Smooth muscle cell (in vitro differentiated cells): ENCODE data around the gene ALPK3. TPM values are rescaled to one million over a fixed set of nuclear protein-coding genes. Genes with fewer than 3 reads are reported as not detected.

Experiments
- DNase-seq: peaks from one replicate; lab custom pipeline; 2025; ENCODE audit not compliant: unreplicated experiment; lab: John Stamatoyannopoulos, UW
- H2AFZ ChIP-seq: fragments of 200-600 bp; sonication (generic); 2 replicates; pipeline ENCODE4 v1.6.0; 2016; ENCODE audit warnings: antibody characterized with exemption, low read depth, mild to moderate bottlenecking
- H3F3A ChIP-seq: fragments of 200-600 bp; sonication (generic); 2 replicates; pipeline ENCODE4 v1.6.0; 2017; ENCODE audit warnings: antibody characterized with exemption, low read depth
- H3K27ac ChIP-seq: fragments of 200-600 bp; sonication (generic); 2 replicates; pipeline ENCODE4 v1.5.1; 2016; ENCODE audit warnings: low read depth, mild to moderate bottlenecking
- H3K27me3 ChIP-seq: fragments of 200-600 bp; sonication (generic); 2 replicates; pipeline ENCODE4 v1.6.1; 2016; ENCODE audit warnings: low read depth, mild to moderate bottlenecking
- H3K36me3 ChIP-seq: fragments of 200-600 bp; sonication (generic); 2 replicates; pipeline ENCODE4 v1.5.1; 2016; ENCODE audit warnings: low read depth
- H3K4me1 ChIP-seq: fragments of 200-600 bp; sonication (generic); 2 replicates; pipeline ENCODE4 v1.5.1; 2016; ENCODE audit warnings: low read depth
- H3K4me2 ChIP-seq: fragments of 200-600 bp; sonication (generic); 2 replicates; pipeline ENCODE4 v1.6.0; 2016; ENCODE audit warnings: mild to moderate bottlenecking
- H3K4me3 ChIP-seq: fragments of 200-600 bp; sonication (generic); 2 replicates; pipeline ENCODE4 v1.5.1; 2016; ENCODE audit warnings: mild to moderate bottlenecking
- H3K79me2 ChIP-seq: fragments of 200-600 bp; sonication (generic); 2 replicates; pipeline ENCODE4 v1.6.0; 2016; ENCODE audit warnings: low read depth, mild to moderate bottlenecking
- H3K9ac ChIP-seq: fragments of 200-600 bp; sonication (generic); 2 replicates; pipeline ENCODE4 v1.6.0; 2016; ENCODE audit warnings: low read depth
- H3K9me3 ChIP-seq: fragments of 200-600 bp; sonication (generic); replicated peaks from 2 replicates; pipeline ENCODE4 v1.5.1; 2016; ENCODE audit warnings: low read depth
- H4K20me1 ChIP-seq: fragments of 200-600 bp; sonication (generic); 2 replicates; pipeline ENCODE4 v1.6.0; 2016; ENCODE audit warnings: low read depth
- WGBS: methylation state at CpG from one replicate; pipeline ENCODE4 v1.1.7; 2016; ENCODE audit warnings: low lambda C conversion rate; 5-methylcytosine and 5-hydroxymethylcytosine counted together
- polyA plus RNA-seq: library from polyadenylated mRNA; unstranded; fragments of >200 nt; fragmentation: Nextera tagmentation; extraction: Ambion mirVana; gene quantifications from 2 replicates; pipeline ENCODE4 v1.2.1, GENCODE V29; 2016
- total RNA-seq: library from RNA; depleted of rRNA; stranded (reverse); fragments of >200 nt; gene quantifications from 2 replicates; pipeline ENCODE4 v1.2.3, GENCODE V29; 2014
- TF ChIP-seq, protein P1 (sequence below): fragments of 200-600 bp; sonication (generic); IDR thresholded peaks from 2 replicates; pipeline ENCODE4 v1.5.1; 2017; ENCODE audit warnings: borderline replicate concordance, mild to moderate bottlenecking, antibody characterized with exemption; ENCODE audit not compliant: insufficient read depth, poor library complexity, severe bottlenecking

Gene ALPK3
- total and polyA plus RNA-seq, 2 experiments from 2014 or later: 3.5 to 18.8 TPM

DNA sequence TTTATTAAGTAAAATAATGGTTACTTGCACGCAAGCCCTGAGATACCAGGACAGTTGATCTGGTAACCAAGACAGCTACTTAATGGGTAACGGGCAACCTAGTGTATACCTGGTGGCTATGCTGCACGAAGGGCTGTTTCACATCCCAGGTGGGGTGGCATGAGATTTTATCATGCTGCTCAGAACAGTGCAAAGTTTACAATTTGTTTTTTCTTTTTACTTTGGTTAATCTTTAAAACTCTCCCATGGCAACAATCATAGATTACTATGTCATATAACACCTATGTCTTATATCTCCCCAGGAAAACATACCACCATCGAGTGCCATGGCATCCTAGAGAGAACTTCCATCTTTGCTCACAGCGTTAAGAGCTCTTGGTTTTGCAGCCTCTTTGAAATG, 35.1 kb downstream of the ALPK3 start:
- Histone ChIP-seq H3K36me3 (no peaks in the 10 kb centered on the region), H3K4me2 (no peak overlapping the region), H3K9me3 (no peaks in the 10 kb centered on the region), H3K4me1 (no peaks in the 10 kb centered on the region), H4K20me1 (no peaks in the 10 kb centered on the region), H3K9ac (no peak overlapping the region), H2AFZ (no peak overlapping the region), H3K79me2 (no peaks in the 10 kb centered on the region), H3K27me3 (no peaks in the 10 kb centered on the region), H3K27ac (no peak overlapping the region), H3K4me3 (no peak overlapping the region), H3F3A (no peaks in the 10 kb centered on the region)
- WGBS: 90% methylated on average over 5 of the region's 5 CpGs
- DNase-seq: no peak
- TF ChIP-seq, protein P1, sequence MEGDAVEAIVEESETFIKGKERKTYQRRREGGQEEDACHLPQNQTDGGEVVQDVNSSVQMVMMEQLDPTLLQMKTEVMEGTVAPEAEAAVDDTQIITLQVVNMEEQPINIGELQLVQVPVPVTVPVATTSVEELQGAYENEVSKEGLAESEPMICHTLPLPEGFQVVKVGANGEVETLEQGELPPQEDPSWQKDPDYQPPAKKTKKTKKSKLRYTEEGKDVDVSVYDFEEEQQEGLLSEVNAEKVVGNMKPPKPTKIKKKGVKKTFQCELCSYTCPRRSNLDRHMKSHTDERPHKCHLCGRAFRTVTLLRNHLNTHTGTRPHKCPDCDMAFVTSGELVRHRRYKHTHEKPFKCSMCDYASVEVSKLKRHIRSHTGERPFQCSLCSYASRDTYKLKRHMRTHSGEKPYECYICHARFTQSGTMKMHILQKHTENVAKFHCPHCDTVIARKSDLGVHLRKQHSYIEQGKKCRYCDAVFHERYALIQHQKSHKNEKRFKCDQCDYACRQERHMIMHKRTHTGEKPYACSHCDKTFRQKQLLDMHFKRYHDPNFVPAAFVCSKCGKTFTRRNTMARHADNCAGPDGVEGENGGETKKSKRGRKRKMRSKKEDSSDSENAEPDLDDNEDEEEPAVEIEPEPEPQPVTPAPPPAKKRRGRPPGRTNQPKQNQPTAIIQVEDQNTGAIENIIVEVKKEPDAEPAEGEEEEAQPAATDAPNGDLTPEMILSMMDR: no peak

DNA sequence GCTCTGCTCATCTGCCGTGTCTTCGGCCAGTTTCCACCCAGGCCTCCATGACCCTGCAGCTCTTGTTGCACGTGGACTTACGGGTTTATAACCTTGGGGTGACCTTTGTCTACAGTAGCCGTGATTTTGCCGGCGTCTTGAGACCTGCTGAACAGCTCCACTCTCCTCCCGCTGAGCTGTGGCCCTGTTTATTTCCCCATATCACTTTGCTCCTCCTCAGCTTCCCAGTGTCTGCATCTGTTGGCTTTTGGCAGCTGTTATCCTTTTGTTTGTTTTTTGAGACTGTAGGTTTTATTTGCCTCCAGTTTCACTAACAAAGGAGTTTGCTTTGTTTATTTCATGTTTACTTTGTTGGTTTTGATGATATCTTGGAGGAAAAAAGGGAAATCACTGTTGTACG, 38.0 kb downstream of the ALPK3 start:
- no peak overlapping the region for H3K4me3 ChIP-seq
- H3F3A ChIP-seq: no peaks in the 10 kb centered on the region
- 83% methylated on average over 9 of the region's 9 CpGs for WGBS
- H3K4me1 ChIP-seq: no peaks in the 10 kb centered on the region
- TF ChIP-seq, protein P1: no peak
- H3K9me3 ChIP-seq: no peaks in the 10 kb centered on the region
- no peak overlapping the region for H3K27ac ChIP-seq
- H3K27me3 ChIP-seq: no peaks in the 10 kb centered on the region
- H3K79me2 ChIP-seq: no peaks in the 10 kb centered on the region
- no peak for DNase-seq
- H2AFZ ChIP-seq: no peak overlapping the region
- H4K20me1 ChIP-seq: no peaks in the 10 kb centered on the region
- H3K4me2 ChIP-seq: no peak overlapping the region
- H3K9ac ChIP-seq: no peak overlapping the region
- no peaks in the 10 kb centered on the region for H3K36me3 ChIP-seq

DNA sequence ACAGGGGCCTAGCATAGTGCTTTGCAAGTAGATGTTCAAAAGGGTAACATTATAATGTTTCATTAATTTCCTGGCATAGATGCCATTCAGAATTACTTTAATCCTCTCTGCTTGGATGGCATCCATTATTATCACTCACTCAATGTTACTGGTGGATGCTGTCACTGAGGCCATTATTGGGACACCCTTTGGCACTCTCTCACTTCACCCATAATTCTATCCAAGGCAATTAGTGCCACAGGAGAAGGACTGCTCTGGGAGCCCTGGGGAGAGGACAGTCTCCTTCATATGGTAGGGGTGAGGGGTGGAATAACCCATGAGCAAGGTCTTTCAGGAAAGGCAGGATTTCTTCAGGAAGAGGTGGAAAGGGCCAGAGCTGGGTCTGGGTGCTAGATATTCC, 38.6 kb downstream of the ALPK3 start:
- Histone ChIP-seq H3K4me2 (no peak overlapping the region), H3K27me3 (no peaks in the 10 kb centered on the region)
- TF ChIP-seq, protein P1: no peak

DNA sequence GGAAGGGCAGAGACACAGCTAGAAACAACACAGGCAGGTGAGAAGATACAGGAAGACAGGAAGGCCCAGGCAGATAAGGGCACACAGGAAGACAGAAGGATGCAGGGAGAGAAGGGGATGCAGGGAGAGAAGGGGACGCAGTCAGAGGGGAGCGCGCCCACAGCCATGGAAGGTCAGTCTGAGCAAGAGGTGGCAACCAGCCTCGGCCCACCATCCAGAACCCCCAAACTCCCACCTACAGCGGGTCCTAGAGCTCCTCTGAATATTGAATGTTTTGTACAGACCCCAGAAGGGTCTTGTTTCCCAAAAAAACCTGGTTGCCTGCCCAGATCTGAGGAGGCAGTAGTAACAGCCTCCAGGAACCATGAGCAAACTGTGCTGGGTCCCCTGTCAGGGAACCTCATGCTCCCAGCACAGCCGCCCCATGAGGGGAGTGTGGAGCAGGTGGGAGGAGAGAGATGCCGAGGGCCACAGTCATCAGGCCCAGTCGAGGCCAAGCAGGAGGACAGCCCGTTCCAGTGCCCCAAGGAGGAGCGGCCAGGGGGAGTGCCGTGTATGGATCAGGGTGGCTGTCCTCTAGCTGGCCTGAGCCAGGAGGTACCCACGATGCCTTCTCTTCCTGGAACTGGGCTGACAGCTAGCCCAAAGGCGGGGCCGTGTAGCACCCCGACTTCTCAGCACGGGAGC, 39.7 kb downstream of the ALPK3 start:
- no peaks in the 10 kb centered on the region for H3K4me1 ChIP-seq
- no peak overlapping the region for H3K4me3 ChIP-seq
- no peak overlapping the region for H3K9ac ChIP-seq
- no peaks in the 10 kb centered on the region for H3F3A ChIP-seq
- DNase-seq: no peak
- no peak overlapping the region for H2AFZ ChIP-seq
- no peak overlapping the region for H3K27ac ChIP-seq
- WGBS: 97% methylated on average over 16 of the region's 16 CpGs
- H3K27me3 ChIP-seq: no peaks in the 10 kb centered on the region
- no peaks in the 10 kb centered on the region for H3K9me3 ChIP-seq
- no peaks in the 10 kb centered on the region for H3K79me2 ChIP-seq
- no peak overlapping the region for H3K4me2 ChIP-seq
- no peaks in the 10 kb centered on the region for H4K20me1 ChIP-seq
- TF ChIP-seq, protein P1: no peak
- no peaks in the 10 kb centered on the region for H3K36me3 ChIP-seq

More for the DNA sequence above, 38.6 kb downstream of the ALPK3 start:
- Histone ChIP-seq H4K20me1 (no peaks in the 10 kb centered on the region), H3K79me2 (no peaks in the 10 kb centered on the region), H3K27ac (no peak overlapping the region), H3K36me3 (no peaks in the 10 kb centered on the region), H3K4me3 (no peak overlapping the region), H3K9ac (no peak overlapping the region), H3K4me1 (no peaks in the 10 kb centered on the region), H3F3A (no peaks in the 10 kb centered on the region), H3K9me3 (no peaks in the 10 kb centered on the region), H2AFZ (no peak overlapping the region)
- DNase-seq: no peak
